Spleen (tissue), 7 donors: ENCODE data around the gene PERM1.

Source experiments
- POLR2A ChIP-seq, 3 donors: fragments of 450-650 bp; IDR thresholded peaks; one replicate each; pipeline ENCODE4 v1.5.1; 2017; ENCODE audit warnings: antibody characterized with exemption in 3 of 3, mild to moderate bottlenecking in 1 of 3
- TF ChIP-seq, protein P1 (sequence below), 11 experiments: fragments of 200-600 bp in 7 of 11; fragments of 450-650 bp in 4 of 11; sonication (generic) in 4 of 11; IDR thresholded peaks in 8 of 11; conservative IDR thresholded peaks in 3 of 11; 1 replicate in 7 of 11; 2 replicates in 4 of 11; pipeline versions ENCODE4 v1.4.0 to v1.8.0; 2016 to 2021; ENCODE audit warnings: antibody characterized with exemption in 11 of 11, inconsistent platforms in 4 of 11, mild to moderate bottlenecking in 1 of 11
- donor health status: DM: no; HTN: no; CAD: no; lungs with moderate emphysema.
- donor health status: DM: no; HTN: no; CAD: no.
- donor health status: DM: no; HTN: no; CAD: no.

DNA sequence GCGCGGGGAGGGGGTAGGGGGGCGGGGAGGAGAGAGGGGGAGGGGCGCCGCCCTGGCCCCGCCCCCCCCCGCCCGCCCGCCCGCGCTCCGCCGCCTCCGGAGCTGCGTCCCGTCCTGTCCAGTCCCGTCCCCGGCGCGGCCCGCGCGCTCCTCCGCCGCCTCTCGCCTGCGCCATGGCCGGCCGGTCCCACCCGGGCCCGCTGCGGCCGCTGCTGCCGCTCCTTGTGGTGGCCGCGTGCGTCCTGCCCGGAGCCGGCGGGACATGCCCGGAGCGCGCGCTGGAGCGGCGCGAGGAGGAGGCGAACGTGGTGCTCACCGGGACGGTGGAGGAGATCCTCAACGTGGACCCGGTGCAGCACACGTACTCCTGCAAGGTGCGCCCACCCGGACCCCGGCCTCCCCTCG is 38.1 kb upstream of the PERM1 start, which contains the start of gene AGRN:
- no peak for TF ChIP-seq POLR2A (IDR thresholded peaks at IDR 0.05)
- TF ChIP-seq, protein P1, sequence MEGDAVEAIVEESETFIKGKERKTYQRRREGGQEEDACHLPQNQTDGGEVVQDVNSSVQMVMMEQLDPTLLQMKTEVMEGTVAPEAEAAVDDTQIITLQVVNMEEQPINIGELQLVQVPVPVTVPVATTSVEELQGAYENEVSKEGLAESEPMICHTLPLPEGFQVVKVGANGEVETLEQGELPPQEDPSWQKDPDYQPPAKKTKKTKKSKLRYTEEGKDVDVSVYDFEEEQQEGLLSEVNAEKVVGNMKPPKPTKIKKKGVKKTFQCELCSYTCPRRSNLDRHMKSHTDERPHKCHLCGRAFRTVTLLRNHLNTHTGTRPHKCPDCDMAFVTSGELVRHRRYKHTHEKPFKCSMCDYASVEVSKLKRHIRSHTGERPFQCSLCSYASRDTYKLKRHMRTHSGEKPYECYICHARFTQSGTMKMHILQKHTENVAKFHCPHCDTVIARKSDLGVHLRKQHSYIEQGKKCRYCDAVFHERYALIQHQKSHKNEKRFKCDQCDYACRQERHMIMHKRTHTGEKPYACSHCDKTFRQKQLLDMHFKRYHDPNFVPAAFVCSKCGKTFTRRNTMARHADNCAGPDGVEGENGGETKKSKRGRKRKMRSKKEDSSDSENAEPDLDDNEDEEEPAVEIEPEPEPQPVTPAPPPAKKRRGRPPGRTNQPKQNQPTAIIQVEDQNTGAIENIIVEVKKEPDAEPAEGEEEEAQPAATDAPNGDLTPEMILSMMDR (IDR thresholded peaks at IDR 0.05 in 8 of 11, conservative IDR thresholded peaks at IDR 0.05 in 3 of 11), result no peak
